ENCODE data around the gene WASHC4.
"Not testable (repeated sequence)": the region's sequence is repeated elsewhere in the genome, so short reads cannot be mapped to it uniquely, and the experiment has no call there.

WASHC4 gene

GRCh38 chr12:105095338-105095737, 12.2 kb upstream of the WASHC4 start:
- DNase-seq, result not testable (repeated sequence)

- DNase-seq, result no peak
Observed at GRCh38 chr12:105099356-105099755, 8.2 kb upstream of the WASHC4 start.

- DNase-seq, result peak; percentile 78
Observed at GRCh38 chr12:105100207-105100985, 7.1 kb upstream of the WASHC4 start.

- DNase-seq, result peak; percentile 42
Observed at GRCh38 chr12:105100998-105101397, 6.5 kb upstream of the WASHC4 start.

- DNase-seq, result no peak
Observed at GRCh38 chr12:105102673-105103072, 4.9 kb upstream of the WASHC4 start.

GRCh38 chr12:105104762-105105161, 2.8 kb upstream of the WASHC4 start:
- no peak for DNase-seq

GRCh38 chr12:105106621-105107020, 910 bp upstream of the WASHC4 start:
- DNase-seq, result no peak

- no peak for DNase-seq
Observed at GRCh38 chr12:105107171-105107493, 399 bp upstream of the WASHC4 start.

GRCh38 chr12:105109465-105110212, 2.1 kb downstream of the WASHC4 start:
- DNase-seq, result peak; percentile 54

- no peak for DNase-seq
Observed at GRCh38 chr12:105110851-105111250, 3.3 kb downstream of the WASHC4 start.

GRCh38 chr12:105113094-105113493, 5.6 kb downstream of the WASHC4 start:
- no peak for DNase-seq

- DNase-seq, result no peak
Observed at GRCh38 chr12:105116969-105117368, 9.4 kb downstream of the WASHC4 start.

- DNase-seq, result no peak
Observed at GRCh38 chr12:105120551-105120950, 13.0 kb downstream of the WASHC4 start.

GRCh38 chr12:105138248-105138647, 30.7 kb downstream of the WASHC4 start:
- DNase-seq, result no peak

- no peak for DNase-seq
Observed at GRCh38 chr12:105141320-105141922, 33.9 kb downstream of the WASHC4 start.

- DNase-seq, result no peak
Observed at GRCh38 chr12:105142259-105142658, 34.7 kb downstream of the WASHC4 start.

- DNase-seq, result no peak
Observed at GRCh38 chr12:105156260-105156659, 48.7 kb downstream of the WASHC4 start.

- DNase-seq, result no peak
Observed at GRCh38 chr12:105157606-105158005, 50.1 kb downstream of the WASHC4 start.

- no peak for DNase-seq
Observed at GRCh38 chr12:105158876-105159275, 51.3 kb downstream of the WASHC4 start.

GRCh38 chr12:105162174-105162573, 54.6 kb downstream of the WASHC4 start:
- no peak for DNase-seq

GRCh38 chr12:105164068-105164467, 56.5 kb downstream of the WASHC4 start:
- DNase-seq, result no peak

- no peak for DNase-seq
Observed at GRCh38 chr12:105166736-105167135, 59.2 kb downstream of the WASHC4 start.

- peak; percentile 27 for DNase-seq
Observed at GRCh38 chr12:105167346-105167745, 59.8 kb downstream of the WASHC4 start.

GRCh38 chr12:105168006-105168405, 60.5 kb downstream of the WASHC4 start:
- no peak for DNase-seq
